Gastroesophageal sphincter (tissue), 4 donors: Measurements from ENCODE around the gene CLCA1. TPM values are rescaled to one million over a fixed set of nuclear protein-coding genes. Genes with fewer than 3 reads are reported as not detected.

Experiments
- ATAC-seq: fragments of 150-250 bp; one replicate; pipeline ENCODE4 v1.9.1; 2016; ENCODE audit warnings: mild to moderate bottlenecking, moderate library complexity
- H3K27ac ChIP-seq, 4 donors: fragments of 200-600 bp; sonication (generic) in 3 of 4; 1 replicate in 3 of 4; 2 replicates in 1 of 4; pipeline ENCODE4 v1.5.1; 2016 to 2019
- H3K27me3 ChIP-seq: fragments of 200-600 bp; sonication (generic); one replicate; pipeline ENCODE4 v1.5.1; 2019
- H3K36me3 ChIP-seq, 2 donors: fragments of 200-600 bp; sonication (generic); one replicate each; pipeline ENCODE4 v1.5.1; 2019; ENCODE audit warnings: control low read depth in 1 of 2
- H3K4me1 ChIP-seq, 3 donors: fragments of 200-600 bp; sonication (generic); 1 replicate in 2 of 3; 2 replicates in 1 of 3; pipeline ENCODE4 v1.5.1; 2016 to 2019; ENCODE audit warnings: control low read depth in 2 of 3
- H3K4me3 ChIP-seq, 2 donors: fragments of 200-600 bp; sonication (generic); one replicate each; pipeline ENCODE4 v1.5.1; 2019; ENCODE audit warnings: mild to moderate bottlenecking in 1 of 2, moderate library complexity in 1 of 2
- H3K9me3 ChIP-seq, 3 donors: fragments of 200-600 bp; sonication (generic); one replicate each; pipeline ENCODE4 v1.5.1; 2017 to 2019; ENCODE audit warnings: control low read depth in 2 of 3
- CTCF ChIP-seq, 4 experiments: fragments of 200-600 bp in 2 of 4; fragments of 450-650 bp in 2 of 4; sonication (generic) in 1 of 4; IDR thresholded peaks; one replicate each; pipeline ENCODE4 v1.5.1; 2017 to 2019; ENCODE audit warnings: antibody characterized with exemption in 4 of 4, mild to moderate bottlenecking in 2 of 4, moderate library complexity in 2 of 4
- EP300 ChIP-seq: sonication (generic); formaldehyde crosslinking; IDR thresholded peaks from one replicate; pipeline ENCODE4 v1.6.1; 2017; ENCODE audit warnings: antibody characterized with exemption, mild to moderate bottlenecking
- POLR2A ChIP-seq, 2 donors: fragments of 450-650 bp; IDR thresholded peaks; one replicate each; pipeline ENCODE4 v1.6.1; 2017; ENCODE audit warnings: antibody characterized with exemption in 2 of 2, mild to moderate bottlenecking in 2 of 2, moderate library complexity in 1 of 2
- POLR2AphosphoS5 ChIP-seq: sonication (generic); formaldehyde crosslinking; IDR thresholded peaks from one replicate; pipeline ENCODE4 v1.6.1; 2017; ENCODE audit warnings: antibody characterized with exemption
- WGBS, 2 donors: methylation state at CpG; one replicate each; pipeline ENCODE4 v1.1.5; 2018; ENCODE audit warnings: low coverage in 1 of 2; 5-methylcytosine and 5-hydroxymethylcytosine counted together
- total RNA-seq, 4 donors: library from RNA; depleted of rRNA; stranded (reverse); fragments of >200 nt; gene quantifications; one replicate each; pipeline ENCODE4 v1.1.0, GENCODE V29; 2016

Gene CLCA1
- total RNA-seq, 4 donors from 2014 or later, result not detected

GRCh38 chr1:86435327-86435726 lies 33.4 kb upstream of the CLCA1 start:
- TF ChIP-seq POLR2A (IDR thresholded peaks at IDR 0.05), result no peak
- no peak for TF ChIP-seq CTCF (IDR thresholded peaks at IDR 0.05)
- TF ChIP-seq POLR2AphosphoS5, result no peak
- TF ChIP-seq EP300, result no peak
- no peak overlapping the region for H3K4me3 ChIP-seq
- H3K36me3 ChIP-seq, result no peaks in the 10 kb centered on the region
- no peak for ATAC-seq
- H3K27ac ChIP-seq, result no peak overlapping the region
- H3K4me1 ChIP-seq, result peaks cover 0 to 3% (median 2%) of the 10 kb centered on the region in 3 donors
- H3K27me3 ChIP-seq, result no peaks in the 10 kb centered on the region
- no peaks in the 10 kb centered on the region for H3K9me3 ChIP-seq
- 39 to 41% methylated on average over 2 of the region's 2 CpGs for WGBS, 2 donors

GRCh38 chr1:86436041-86436440 lies 32.7 kb upstream of the CLCA1 start:
- no peak overlapping the region for H3K27ac ChIP-seq
- no peak for TF ChIP-seq POLR2AphosphoS5
- TF ChIP-seq POLR2A (IDR thresholded peaks at IDR 0.05), result no peak
- no peak for TF ChIP-seq CTCF (IDR thresholded peaks at IDR 0.05)
- TF ChIP-seq EP300, result no peak
- no peaks in the 10 kb centered on the region for H3K27me3 ChIP-seq
- no peaks in the 10 kb centered on the region for H3K4me1 ChIP-seq
- ATAC-seq, result no peak
- H3K9me3 ChIP-seq, result no peaks in the 10 kb centered on the region
- no peaks in the 10 kb centered on the region for H3K36me3 ChIP-seq
- WGBS, 2 donors, result 68 to 88% methylated on average over 2 of the region's 2 CpGs
- no peak overlapping the region for H3K4me3 ChIP-seq

- Histone ChIP-seq H3K27me3 (no peaks in the 10 kb centered on the region), H3K9me3 (no peaks in the 10 kb centered on the region), H3K4me1 (no peaks in the 10 kb centered on the region), H3K36me3 (no peaks in the 10 kb centered on the region), H3K27ac (no peak overlapping the region), H3K4me3 (no peak overlapping the region)
- no peak for TF ChIP-seq EP300
- no peak for TF ChIP-seq POLR2AphosphoS5
- no peak for TF ChIP-seq POLR2A (IDR thresholded peaks at IDR 0.05)
- no peak for TF ChIP-seq CTCF (IDR thresholded peaks at IDR 0.05)
- 60 to 78% methylated on average over 1 to 2 of the region's 2 CpGs for WGBS, 2 donors
- no peak for ATAC-seq
Observed at GRCh38 chr1:86441581-86441980, 27.1 kb upstream of the CLCA1 start.

- ATAC-seq, result no peak
- Histone ChIP-seq H3K27ac (no peak overlapping the region), H3K27me3 (no peaks in the 10 kb centered on the region), H3K4me3 (no peak overlapping the region), H3K4me1 (no peaks in the 10 kb centered on the region), H3K36me3 (no peaks in the 10 kb centered on the region), H3K9me3 (no peaks in the 10 kb centered on the region)
- WGBS, 2 donors, result 57 to 63% methylated on average over 1 of the region's 1 CpG
- TF ChIP-seq POLR2A (IDR thresholded peaks at IDR 0.05), result no peak
- TF ChIP-seq POLR2AphosphoS5, result no peak
- TF ChIP-seq CTCF (IDR thresholded peaks at IDR 0.05), result no peak
- TF ChIP-seq EP300, result no peak
Observed at GRCh38 chr1:86441997-86442396, 26.7 kb upstream of the CLCA1 start.

GRCh38 chr1:86445919-86446318 lies 22.8 kb upstream of the CLCA1 start:
- no peaks in the 10 kb centered on the region for H3K4me1 ChIP-seq
- no peaks in the 10 kb centered on the region for H3K9me3 ChIP-seq
- no peaks in the 10 kb centered on the region for H3K36me3 ChIP-seq
- 67 to 100% methylated on average over 1 of the region's 1 CpG for WGBS, 2 donors
- no peak for ATAC-seq
- TF ChIP-seq POLR2AphosphoS5, result no peak
- no peak for TF ChIP-seq EP300
- TF ChIP-seq CTCF (IDR thresholded peaks at IDR 0.05), result no peak
- TF ChIP-seq POLR2A (IDR thresholded peaks at IDR 0.05), result no peak
- no peak overlapping the region for H3K4me3 ChIP-seq
- H3K27ac ChIP-seq, result no peak overlapping the region
- H3K27me3 ChIP-seq, result no peaks in the 10 kb centered on the region
